SH-SY5Y (cell line): ENCODE results near the gene ASIC3.
A peak's percentile ranks its signal among the peaks of the same experiment; 100 is the strongest.

Source experiments
- GATA2 ChIP-seq: IDR thresholded peaks from 2 replicates; pipeline ENCODE4 v1.6.1; 2011; ENCODE audit warnings: mild to moderate bottlenecking, low read depth, low read length
- GATA3 ChIP-seq: IDR thresholded peaks from 2 replicates; pipeline ENCODE4 v1.6.1; 2011; ENCODE audit warnings: low read depth, mild to moderate bottlenecking, low read length, moderate library complexity

Gene ASIC3

GRCh38 chr7:151020231-151020630 lies 28.1 kb upstream of the ASIC3 start:
- TF ChIP-seq GATA2 (no peak), GATA3 (no peak)

- no peak for TF ChIP-seq GATA2
- TF ChIP-seq GATA3 = no peak
These were observed 25.1 kb upstream of the ASIC3 start for GRCh38 chr7:151023232-151023631.

GRCh38 chr7:151024435-151025056 lies 23.8 kb upstream of the ASIC3 start, which contains the start of gene ATG9B:
Gene ATG9B (minus strand): TSS chr7:151024494. CDS start chr7:151024423, 71 bp downstream.
- TF ChIP-seq GATA2 (no peak), GATA3 (no peak)

- TF ChIP-seq GATA3 (no peak), GATA2 (no peak)
These were observed 22.2 kb upstream of the ASIC3 start for GRCh38 chr7:151025924-151026671.

GRCh38 chr7:151028131-151028947 lies 20.0 kb upstream of the ASIC3 start, which contains the start of gene ABCB8:
Gene ABCB8 (plus strand): TSS chr7:151028450. CDS start chr7:151028516, 66 bp downstream.
- peak; percentile 26; the same call in 1 of the 2 replicates for TF ChIP-seq GATA2
- no peak for TF ChIP-seq GATA3

GRCh38 chr7:151028948-151029501 lies 19.3 kb upstream of the ASIC3 start:
- no peak for TF ChIP-seq GATA3
- TF ChIP-seq GATA2 = no peak

GRCh38 chr7:151031011-151031410 lies 17.3 kb upstream of the ASIC3 start:
- TF ChIP-seq GATA3 (no peak), GATA2 (no peak)

GRCh38 chr7:151032936-151033863 lies 15.1 kb upstream of the ASIC3 start:
- TF ChIP-seq GATA3 (no peak), GATA2 (no peak)

- no peak for TF ChIP-seq GATA2
- TF ChIP-seq GATA3 = no peak
These were observed 14.5 kb upstream of the ASIC3 start for GRCh38 chr7:151033864-151034249.

- TF ChIP-seq GATA3 (no peak), GATA2 (no peak)
These were observed 13.9 kb upstream of the ASIC3 start for GRCh38 chr7:151034312-151035025.

GRCh38 chr7:151035026-151035717 lies 13.2 kb upstream of the ASIC3 start:
- no peak for TF ChIP-seq GATA2
- TF ChIP-seq GATA3 = no peak

- no peak for TF ChIP-seq GATA3
- no peak for TF ChIP-seq GATA2
These were observed 12.4 kb upstream of the ASIC3 start for GRCh38 chr7:151035902-151036301.
